GM21526 (cell line): ENCODE data around the gene CRY2.
A peak's percentile ranks its signal among the peaks of the same experiment; 100 is the strongest.
"Not testable (repeated sequence)": the region's sequence is repeated elsewhere in the genome, so short reads cannot be mapped to it uniquely, and the experiment has no call there.

ENCODE experiments used
- ATAC-seq: cut with Tn5 transposase; IDR thresholded peaks from one replicate; pipeline ENCODE4 v1.9.1; 2021; ENCODE audit warnings: moderate library complexity; ENCODE audit not compliant: unreplicated experiment, low FRiP score

The CRY2 gene

DNA sequence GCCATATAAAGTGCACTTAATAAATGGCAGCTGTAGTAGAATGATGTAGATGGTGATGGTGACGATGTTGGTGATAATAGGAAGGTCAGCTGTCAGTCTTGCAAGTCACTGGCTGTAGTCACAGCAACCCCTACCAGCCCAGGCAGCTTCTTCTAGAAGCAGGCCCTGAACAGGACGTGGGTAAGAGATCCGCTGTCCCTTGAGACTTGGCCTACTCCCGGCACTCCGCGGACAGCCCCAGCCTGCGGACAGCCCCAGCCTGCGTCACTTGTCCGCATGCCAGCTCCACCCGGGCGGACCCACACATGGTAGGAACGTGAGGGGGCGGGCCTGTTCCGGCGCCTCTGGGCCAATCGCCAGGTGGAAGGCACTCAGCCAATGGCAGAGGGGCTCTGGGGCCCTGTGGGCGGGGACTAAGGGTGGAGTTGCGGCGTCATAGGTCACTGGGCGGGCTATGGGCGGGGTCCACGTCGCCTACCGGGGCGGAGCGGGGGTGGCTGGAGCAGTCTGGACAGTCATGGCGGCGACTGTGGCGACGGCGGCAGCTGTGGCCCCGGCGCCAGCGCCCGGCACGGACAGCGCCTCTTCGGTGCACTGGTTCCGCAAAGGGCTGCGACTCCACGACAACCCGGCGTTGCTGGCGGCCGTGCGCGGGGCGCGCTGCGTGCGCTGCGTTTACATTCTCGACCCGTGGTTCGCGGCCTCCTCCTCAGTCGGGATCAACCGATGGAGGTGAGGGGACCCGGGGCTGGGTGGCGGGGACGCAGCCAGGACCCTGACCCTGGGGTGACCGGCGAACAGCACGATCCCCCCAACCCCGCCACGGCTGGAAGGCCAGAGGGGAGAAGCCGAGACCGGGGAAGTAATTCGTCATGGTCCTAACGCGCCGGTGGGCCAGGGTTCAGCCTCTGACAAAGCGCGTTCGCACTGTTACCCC lies at the start of gene CRY2:
TSS of gene CRY2 (plus strand) at position 502 of the 937 bp plus-strand sequence. CDS start at position 518, 16 bp downstream.
- peak; percentile 87 for ATAC-seq

- no peak for ATAC-seq
Measured at GRCh38 chr11:45798793-45799441, 48.4 kb upstream of the CRY2 start.

GRCh38 chr11:45799562-45799961 lies 47.7 kb upstream of the CRY2 start:
- no peak for ATAC-seq

DNA sequence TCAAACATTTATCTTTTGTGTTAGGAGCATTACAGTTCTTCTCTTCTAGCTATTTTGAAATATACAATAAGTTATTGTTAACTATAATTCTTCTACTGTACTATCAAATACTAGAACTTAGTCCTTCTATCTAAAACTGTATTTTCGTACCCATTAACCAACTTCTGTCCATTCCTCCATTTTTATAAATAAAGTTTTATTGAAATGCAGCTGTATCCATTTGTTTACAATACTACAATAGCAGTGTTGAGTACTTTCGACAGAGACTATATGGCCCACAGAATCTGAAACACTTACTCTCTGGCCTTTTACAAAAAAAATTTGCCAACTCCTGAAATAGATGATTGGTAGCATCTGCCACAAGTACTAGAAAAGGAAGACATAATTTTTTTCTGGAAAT lies 47.0 kb upstream of the CRY2 start:
- ATAC-seq: no peak

GRCh38 chr11:45801723-45802315 lies 45.5 kb upstream of the CRY2 start:
- no peak for ATAC-seq

DNA sequence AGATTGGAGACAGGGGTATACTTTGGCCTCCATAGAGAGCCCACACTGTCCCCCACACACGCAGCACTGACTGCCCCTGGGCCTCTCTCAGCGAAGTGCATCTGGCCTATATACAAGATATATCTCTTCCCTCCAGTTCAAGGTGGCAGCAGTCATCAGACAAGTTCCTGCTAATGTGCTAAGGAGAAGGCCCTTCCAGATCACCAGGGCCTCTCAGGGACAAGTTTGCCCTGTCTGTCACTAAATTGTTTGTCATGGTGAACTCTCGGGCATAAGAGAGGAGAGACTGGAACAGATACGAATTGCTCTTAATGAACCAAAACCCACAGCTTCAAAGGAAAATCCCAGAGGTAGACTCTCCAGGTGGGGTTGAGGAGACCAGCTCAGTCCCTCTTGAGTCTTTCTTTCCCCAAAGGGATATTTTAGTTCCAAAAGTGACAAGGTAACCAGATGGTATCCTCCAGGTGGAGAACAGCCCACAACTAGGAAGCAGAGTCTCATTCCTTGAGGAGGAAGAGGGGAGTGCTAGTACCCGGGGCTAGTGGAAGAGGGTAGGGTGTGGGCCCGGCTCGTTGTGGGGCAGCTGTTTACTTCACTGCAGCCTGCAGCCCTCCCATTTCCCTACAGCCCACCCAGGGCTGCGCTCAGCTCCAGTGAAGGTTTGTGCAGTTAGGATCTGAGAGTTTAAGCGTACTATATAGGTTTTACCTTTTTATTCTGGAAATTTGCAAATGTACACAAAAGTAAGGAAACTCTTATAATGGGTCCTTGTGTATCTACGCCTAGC lies 44.6 kb upstream of the CRY2 start:
- no peak for ATAC-seq

DNA sequence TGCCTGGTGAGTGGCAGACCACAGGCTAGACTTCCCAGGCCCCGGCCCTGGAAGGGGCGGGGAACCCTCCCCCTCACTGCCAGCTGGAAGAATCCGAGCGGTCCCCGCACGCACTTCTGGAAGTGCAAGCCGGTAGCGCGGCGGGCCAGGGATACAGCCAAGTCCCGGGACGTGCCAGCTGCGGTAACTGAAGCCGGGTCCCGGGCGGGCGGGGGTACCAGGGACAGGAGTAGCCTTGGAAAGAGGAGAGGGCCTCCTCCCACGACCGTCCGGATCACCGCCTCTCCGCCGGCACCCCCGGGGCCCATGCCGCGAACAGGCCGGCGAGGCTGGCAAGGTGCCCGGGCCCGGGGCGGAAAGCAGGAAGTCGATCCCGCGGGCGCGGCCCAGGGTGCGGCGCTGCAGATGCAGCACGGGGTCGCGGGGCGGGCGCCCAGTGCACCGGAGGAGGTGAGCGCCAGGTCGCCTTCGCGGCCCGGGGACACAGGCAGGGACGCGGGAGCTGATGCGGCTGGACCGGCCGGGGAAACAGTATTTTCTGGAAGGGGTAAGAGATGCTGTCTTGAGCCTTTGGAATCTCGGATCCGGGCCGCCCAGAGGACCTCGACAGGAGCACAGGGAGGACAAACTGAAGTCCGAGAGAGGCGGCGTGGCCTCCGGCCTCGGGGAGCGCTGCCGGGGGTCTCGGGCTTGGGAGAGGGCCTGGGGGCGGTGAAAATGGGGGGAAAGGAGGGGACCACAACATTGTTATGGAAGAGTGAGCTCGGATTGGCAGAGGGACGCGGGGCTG lies 43.1 kb upstream of the CRY2 start:
- ATAC-seq: no peak

DNA sequence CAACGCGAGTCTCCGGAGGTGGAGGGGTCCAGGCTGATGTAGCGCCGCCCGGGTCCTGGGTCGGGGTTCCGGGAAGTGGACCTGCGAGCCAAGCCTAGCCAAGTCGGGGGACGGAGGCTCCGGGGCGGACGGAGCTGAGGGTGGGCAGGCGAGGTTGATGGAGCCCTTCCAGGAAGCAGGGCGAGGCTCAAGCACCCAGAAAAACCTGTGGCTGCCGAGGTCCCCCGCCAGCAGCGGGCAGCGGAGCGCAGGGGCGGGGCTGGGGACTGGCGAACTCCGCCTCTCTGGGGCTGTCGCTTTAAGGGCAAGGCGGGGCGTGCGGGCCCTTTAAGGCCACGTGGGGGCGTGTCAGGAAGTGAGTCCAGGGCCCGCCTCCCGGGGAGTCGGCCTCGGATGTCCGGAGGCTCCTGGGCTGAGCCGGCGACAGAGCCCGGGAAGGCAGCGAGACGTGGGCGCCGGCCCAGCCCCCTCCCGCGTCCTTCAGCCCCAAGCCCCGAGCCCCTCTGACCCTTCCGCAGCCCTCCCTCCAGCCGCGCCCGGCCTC lies 42.4 kb upstream of the CRY2 start, which contains the start of gene SLC35C1:
TSS of gene SLC35C1 (plus strand) at position 389 of the 544 bp plus-strand sequence. CDS start 653 bp downstream, outside the sequence.
- ATAC-seq: peak; percentile 93

GRCh38 chr11:45805305-45806071 lies 41.8 kb upstream of the CRY2 start:
- ATAC-seq: no peak

DNA sequence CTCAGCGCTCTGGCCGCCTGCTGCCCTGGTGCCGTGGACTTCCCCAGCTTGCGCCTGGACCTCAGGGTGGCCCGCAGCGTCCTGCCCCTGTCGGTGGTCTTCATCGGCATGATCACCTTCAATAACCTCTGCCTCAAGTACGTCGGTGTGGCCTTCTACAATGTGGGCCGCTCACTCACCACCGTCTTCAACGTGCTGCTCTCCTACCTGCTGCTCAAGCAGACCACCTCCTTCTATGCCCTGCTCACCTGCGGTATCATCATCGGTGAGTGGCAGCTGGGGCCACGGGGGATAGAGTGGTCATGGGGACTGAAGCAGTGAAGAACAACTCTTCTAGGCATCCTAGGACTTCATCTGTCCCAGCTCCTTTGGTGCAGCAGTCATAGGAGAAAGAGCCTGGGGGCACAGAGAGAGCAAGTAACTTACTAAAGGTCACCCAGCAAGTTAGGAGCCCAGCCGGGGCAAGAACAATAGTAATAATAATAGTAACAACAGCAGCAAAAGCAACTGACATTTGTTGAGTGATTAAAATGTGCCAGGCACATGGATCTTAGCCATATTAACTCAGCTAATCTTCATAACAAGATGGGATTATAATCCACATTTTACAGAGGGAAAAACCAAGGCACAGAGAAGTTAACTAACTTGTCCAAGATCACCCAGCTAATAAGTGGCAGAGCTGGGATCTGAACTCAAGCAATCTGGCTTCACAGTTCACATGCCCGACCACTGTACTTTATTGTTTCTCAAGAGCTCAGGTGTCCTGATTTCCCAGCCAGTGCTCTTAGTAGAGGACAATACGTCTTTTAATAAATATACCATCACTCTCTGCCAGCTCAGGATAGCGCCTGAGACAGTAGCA lies 41.0 kb upstream of the CRY2 start:
- ATAC-seq: no peak

- ATAC-seq: no peak
Measured at GRCh38 chr11:45806937-45807791, 40.1 kb upstream of the CRY2 start.

GRCh38 chr11:45807792-45808238 lies 39.5 kb upstream of the CRY2 start:
- no peak for ATAC-seq

- not testable (repeated sequence) for ATAC-seq
Measured at GRCh38 chr11:45808427-45808826, 38.8 kb upstream of the CRY2 start.

DNA sequence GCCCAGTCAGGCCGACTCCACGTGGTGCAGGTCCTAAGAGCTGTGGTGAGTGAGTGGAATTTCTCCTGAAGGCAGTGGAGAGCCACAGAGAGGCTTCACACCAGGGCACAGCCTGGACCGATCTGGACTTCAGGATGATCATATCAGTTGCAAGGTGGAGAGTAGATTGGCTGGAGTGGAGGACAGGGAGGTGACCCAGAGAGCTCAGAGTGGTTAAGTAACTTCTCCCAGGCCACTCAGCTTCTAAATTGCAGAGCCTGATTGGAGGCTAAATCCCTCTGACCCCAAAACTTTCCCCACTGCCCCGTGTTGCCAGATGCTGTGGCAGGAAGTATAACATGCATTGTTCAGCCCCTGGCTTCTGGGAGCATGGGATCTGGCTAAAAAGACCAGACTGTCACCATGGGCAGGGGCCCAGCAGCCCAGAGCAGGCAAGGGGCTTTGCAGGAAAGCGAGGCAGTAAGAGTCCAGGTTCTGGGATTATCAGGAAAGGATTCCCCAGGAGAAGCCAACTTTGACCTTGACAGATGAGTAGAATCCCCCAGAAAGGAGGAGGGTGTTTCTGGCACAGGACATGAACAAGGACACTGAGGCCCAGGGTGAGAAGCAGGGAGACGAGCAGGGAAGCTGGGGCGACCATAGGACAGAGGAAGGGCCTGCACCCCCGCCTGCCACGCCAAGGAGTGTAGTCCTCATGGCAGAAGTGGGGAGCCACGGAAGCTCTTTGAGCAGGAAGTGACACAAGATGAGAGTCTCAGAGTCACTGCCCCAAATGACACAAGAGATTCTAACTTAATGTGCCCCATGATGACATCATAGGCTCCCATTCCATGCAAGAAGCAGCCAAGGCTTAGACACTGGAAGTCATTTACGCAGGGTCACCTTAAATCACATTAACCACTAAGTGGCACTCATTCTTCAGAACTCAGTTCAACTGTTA lies 37.5 kb upstream of the CRY2 start:
- ATAC-seq: no peak

- no peak for ATAC-seq
Measured at GRCh38 chr11:45810431-45811108, 36.7 kb upstream of the CRY2 start.
